DND-41 (cell line): ENCODE data around the gene FBXL5.

Source experiments
- ATAC-seq: fragments of 200-7000 bp; cut with Tn5 transposase; 3 replicates; pipeline ENCODE4 v1.9.1; 2021; ENCODE audit warnings: low read depth; ENCODE audit not compliant: insufficient read depth
- DNase-seq: peaks from one replicate; pipeline ENCODE4 v3.0.0-alpha.2; 2020
- H2AFZ ChIP-seq: 2 replicates; pipeline ENCODE4 v1.6.0; 2012; ENCODE audit warnings: low read depth, low read length
- H3K27ac ChIP-seq: 2 replicates; pipeline ENCODE4 v1.5.1; 2012; ENCODE audit warnings: low read length, inconsistent platforms
- H3K27me3 ChIP-seq: fragments of 200-600 bp; sonication (generic); 2 replicates; pipeline ENCODE4 v1.6.0; 2012; ENCODE audit warnings: low read length, mild to moderate bottlenecking, inconsistent platforms; ENCODE audit not compliant: insufficient read depth, poor library complexity
- H3K36me3 ChIP-seq: 2 replicates; pipeline ENCODE4 v1.5.1; 2012; ENCODE audit warnings: low read length, inconsistent platforms; ENCODE audit not compliant: insufficient read depth
- H3K4me1 ChIP-seq: 2 replicates; pipeline ENCODE4 v1.5.1; 2012; ENCODE audit warnings: mild to moderate bottlenecking, low read length; ENCODE audit not compliant: insufficient read depth
- H3K4me2 ChIP-seq: 2 replicates; pipeline ENCODE4 v1.6.0; 2012; ENCODE audit warnings: mild to moderate bottlenecking, moderate library complexity, low read length, inconsistent platforms; ENCODE audit not compliant: insufficient read depth
- H3K4me3 ChIP-seq, 2 experiments: fragments of 200-600 bp in 1 of 2; shearing (Covaris generic) in 1 of 2; 2 replicates each; pipeline ENCODE4 v1.5.1; 2012 to 2016; ENCODE audit warnings: inconsistent platforms in 2 of 2, low read length in 2 of 2, mild to moderate bottlenecking in 2 of 2, low read depth in 1 of 2, moderate library complexity in 1 of 2
- H3K79me2 ChIP-seq: 2 replicates; pipeline ENCODE4 v1.6.0; 2012; ENCODE audit warnings: low read length, inconsistent platforms; ENCODE audit not compliant: insufficient read depth
- H3K9ac ChIP-seq: 2 replicates; pipeline ENCODE4 v1.6.0; 2012; ENCODE audit warnings: low read depth, mild to moderate bottlenecking, inconsistent platforms, low read length, moderate library complexity
- H3K9me3 ChIP-seq: 2 replicates; pipeline ENCODE4 v1.5.1; 2012; ENCODE audit warnings: low read length, moderate library complexity, mild to moderate bottlenecking, inconsistent platforms; ENCODE audit not compliant: insufficient read depth, severe bottlenecking
- H4K20me1 ChIP-seq: 2 replicates; pipeline ENCODE4 v1.6.0; 2012; ENCODE audit warnings: low read length; ENCODE audit not compliant: insufficient read depth
- CTCF ChIP-seq: IDR thresholded peaks from 2 replicates; pipeline ENCODE4 v1.5.1; 2012; ENCODE audit warnings: borderline replicate concordance, low read length, moderate library complexity, mild to moderate bottlenecking; ENCODE audit not compliant: poor library complexity, severe bottlenecking; ENCODE audit errors: extremely low read depth
- EZH2 ChIP-seq: IDR thresholded peaks from 3 replicates; pipeline ENCODE4 v1.6.1; 2012; ENCODE audit warnings: borderline replicate concordance, low read depth, mild to moderate bottlenecking, moderate library complexity, low read length, inconsistent platforms; ENCODE audit not compliant: severe bottlenecking

Gene FBXL5

DNA sequence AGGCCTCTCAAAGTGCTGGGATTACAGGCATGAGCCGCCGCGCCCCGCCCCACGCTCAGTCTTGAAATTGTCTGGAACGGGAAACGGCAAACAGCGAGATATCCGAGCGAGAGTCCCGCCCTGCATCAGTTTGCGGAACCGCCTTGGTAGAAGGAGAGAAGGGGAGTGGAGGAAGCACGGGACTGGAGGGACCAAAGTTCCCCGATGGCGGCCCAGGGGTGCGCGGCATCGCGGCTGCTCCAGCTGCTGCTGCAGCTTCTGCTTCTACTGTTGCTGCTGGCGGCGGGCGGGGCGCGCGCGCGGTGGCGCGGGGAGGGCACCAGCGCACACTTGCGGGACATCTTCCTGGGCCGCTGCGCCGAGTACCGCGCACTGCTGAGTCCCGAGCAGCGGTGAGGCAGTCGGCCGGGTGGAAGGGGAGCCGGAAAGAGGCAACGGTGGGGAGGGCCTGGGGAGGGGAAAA lies 47.8 kb upstream of the FBXL5 start, which contains the start of gene BST1:
BST1 (plus strand) TSS at position 125 of the 463 bp plus-strand sequence; CDS start at position 205, 80 bp downstream.
- ATAC-seq (peak; percentile 87), DNase-seq (peak; percentile 75)
- 0 out of 2 replicates have a peak, but pooled peaks cover 6% of the 10 kb centered on the region for H4K20me1 ChIP-seq
- H3K27me3 ChIP-seq = peaks cover 11% of the 10 kb centered on the region
- H2AFZ ChIP-seq = peak within 1 kb of the TSS; percentile 69
- no peak for TF ChIP-seq EZH2
- TF ChIP-seq CTCF = no peak
- peak within 1 kb of the TSS; percentile 16 to 68 for H3K4me3 ChIP-seq
- H3K9me3 ChIP-seq = no peaks in the 10 kb centered on the region
- peak within 1 kb of the TSS; percentile 60 for H3K9ac ChIP-seq
- H3K36me3 ChIP-seq = no peaks in the 10 kb centered on the region
- H3K4me1 ChIP-seq = peaks cover 20% of the 10 kb centered on the region
- H3K27ac ChIP-seq = peak within 1 kb of the TSS; percentile 6; the same call in 1 of the 2 replicates
- H3K4me2 ChIP-seq = peak within 1 kb of the TSS; percentile 84
- H3K79me2 ChIP-seq = no peaks in the 10 kb centered on the region

DNA sequence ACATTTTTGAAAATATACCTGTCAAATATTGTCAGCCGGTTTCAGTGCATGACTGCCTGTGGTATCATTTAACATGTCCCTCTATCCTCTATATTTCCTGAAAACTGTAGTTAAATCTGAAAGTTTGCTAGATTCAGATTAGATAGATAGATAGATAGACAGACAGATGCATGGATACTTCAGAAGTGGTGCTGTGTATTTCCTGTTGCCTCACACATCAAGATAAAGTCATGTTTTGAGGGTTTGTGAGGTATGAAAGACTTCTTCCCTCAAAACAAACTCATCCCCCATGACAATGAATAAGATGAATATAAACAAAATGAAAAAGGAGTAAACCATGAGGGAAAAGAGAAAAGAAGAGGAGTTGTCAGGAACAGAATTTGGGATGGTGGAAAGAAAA lies 41.7 kb upstream of the FBXL5 start:
- TF ChIP-seq EZH2 = no peak
- TF ChIP-seq CTCF = no peak
- ATAC-seq (peak; percentile 78; the same call in 2 of the 3 replicates), DNase-seq (no peak)
- H3K4me1 ChIP-seq = peaks cover 7% of the 10 kb centered on the region
- H2AFZ ChIP-seq = no peak overlapping the region
- no peak overlapping the region for H3K4me2 ChIP-seq
- no peaks in the 10 kb centered on the region for H3K79me2 ChIP-seq
- H3K27me3 ChIP-seq = no peaks in the 10 kb centered on the region
- H3K9ac ChIP-seq = no peak overlapping the region
- H4K20me1 ChIP-seq = no peaks in the 10 kb centered on the region
- no peak overlapping the region for H3K4me3 ChIP-seq
- no peaks in the 10 kb centered on the region for H3K9me3 ChIP-seq
- H3K27ac ChIP-seq = no peak overlapping the region
- no peaks in the 10 kb centered on the region for H3K36me3 ChIP-seq

- Histone ChIP-seq H3K4me2 (no peak overlapping the region), H3K9ac (no peak overlapping the region)
Observed at GRCh38 chr4:15695729-15696128, 40.6 kb upstream of the FBXL5 start.

More at GRCh38 chr4:15695729-15696128, 40.6 kb upstream of the FBXL5 start:
- H3K36me3 ChIP-seq = no peaks in the 10 kb centered on the region
- H3K27ac ChIP-seq = no peak overlapping the region
- TF ChIP-seq CTCF = no peak
- no peak for TF ChIP-seq EZH2
- no peak for DNase-seq
- no peaks in the 10 kb centered on the region for H3K9me3 ChIP-seq
- H4K20me1 ChIP-seq = no peaks in the 10 kb centered on the region
- no peak for ATAC-seq
- H3K27me3 ChIP-seq = no peaks in the 10 kb centered on the region
- peaks cover 12% of the 10 kb centered on the region for H3K4me1 ChIP-seq
- H3K79me2 ChIP-seq = no peaks in the 10 kb centered on the region
- H3K4me3 ChIP-seq = no peak overlapping the region
- H2AFZ ChIP-seq = no peak overlapping the region
